ENCODE data around the gene FRYL.

DNA sequence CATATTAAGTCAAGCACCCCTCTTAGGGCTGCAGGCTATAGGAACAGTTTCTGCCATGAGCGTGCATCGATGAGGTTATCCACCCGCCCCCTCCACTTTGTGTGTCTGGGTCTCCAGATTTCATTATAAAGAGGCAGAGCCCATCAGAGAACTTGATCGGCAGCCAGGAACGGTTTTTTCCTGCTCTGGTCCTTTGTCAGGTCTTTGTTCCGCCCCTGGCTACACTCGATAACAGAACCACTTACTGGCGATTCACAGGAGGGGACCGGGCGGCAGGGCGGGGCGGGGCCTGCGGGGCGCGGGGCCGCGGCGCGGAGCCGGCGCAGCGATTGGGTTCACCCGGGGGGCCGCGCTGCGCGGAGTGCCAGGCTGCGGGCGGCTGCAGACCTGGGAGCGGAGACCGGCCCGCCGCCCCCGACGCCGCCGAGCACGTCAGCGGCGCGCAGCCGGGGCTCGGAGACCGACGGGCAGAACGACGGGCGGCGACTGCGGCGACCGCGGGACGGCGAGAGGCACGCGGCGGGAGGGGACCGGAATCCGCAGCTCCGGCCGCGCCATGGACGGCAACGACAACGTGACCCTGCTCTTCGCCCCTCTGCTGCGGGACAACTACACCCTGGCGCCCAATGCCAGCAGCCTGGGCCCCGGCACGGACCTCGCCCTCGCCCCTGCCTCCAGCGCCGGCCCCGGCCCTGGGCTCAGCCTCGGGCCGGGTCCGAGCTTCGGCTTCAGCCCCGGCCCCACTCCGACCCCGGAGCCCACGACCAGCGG lies 296.9 kb downstream of the FRYL start, which contains the start of gene SLC10A4:
- TF ChIP-seq GLMP (CRISPR knock-in tag; IDR thresholded peaks at IDR 0.05; ENCODE audit: borderline replicate concordance) (no peak), HNF4A (CRISPR knock-in tag; IDR thresholded peaks at IDR 0.05) (no peak), CTCF (CRISPR knock-in tag; IDR thresholded peaks at IDR 0.05) (no peak), FOXJ3 (CRISPR knock-in tag; IDR thresholded peaks at IDR 0.05; ENCODE audit: borderline replicate concordance) (no peak), MTERF4 (CRISPR knock-in tag; IDR thresholded peaks at IDR 0.05) (no peak), ELF4 (CRISPR knock-in tag; IDR thresholded peaks at IDR 0.05; ENCODE audit: borderline replicate concordance) (no peak), NBN (conservative IDR thresholded peaks at IDR 0.05) (no peak), IRF1 (CRISPR knock-in tag; IDR thresholded peaks at IDR 0.05; ENCODE audit: low read depth) (no peak), NCOR1 (IDR thresholded peaks at IDR 0.05; ENCODE audit: borderline replicate concordance, low read length) (no peak), TCF7 (IDR thresholded peaks at IDR 0.05; ENCODE audit: low read depth) (no peak)
- TF ChIP-seq, protein P1, sequence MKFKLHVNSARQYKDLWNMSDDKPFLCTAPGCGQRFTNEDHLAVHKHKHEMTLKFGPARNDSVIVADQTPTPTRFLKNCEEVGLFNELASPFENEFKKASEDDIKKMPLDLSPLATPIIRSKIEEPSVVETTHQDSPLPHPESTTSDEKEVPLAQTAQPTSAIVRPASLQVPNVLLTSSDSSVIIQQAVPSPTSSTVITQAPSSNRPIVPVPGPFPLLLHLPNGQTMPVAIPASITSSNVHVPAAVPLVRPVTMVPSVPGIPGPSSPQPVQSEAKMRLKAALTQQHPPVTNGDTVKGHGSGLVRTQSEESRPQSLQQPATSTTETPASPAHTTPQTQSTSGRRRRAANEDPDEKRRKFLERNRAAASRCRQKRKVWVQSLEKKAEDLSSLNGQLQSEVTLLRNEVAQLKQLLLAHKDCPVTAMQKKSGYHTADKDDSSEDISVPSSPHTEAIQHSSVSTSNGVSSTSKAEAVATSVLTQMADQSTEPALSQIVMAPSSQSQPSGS (CRISPR knock-in tag; IDR thresholded peaks at IDR 0.05), result no peak
- TF ChIP-seq, protein P2, sequence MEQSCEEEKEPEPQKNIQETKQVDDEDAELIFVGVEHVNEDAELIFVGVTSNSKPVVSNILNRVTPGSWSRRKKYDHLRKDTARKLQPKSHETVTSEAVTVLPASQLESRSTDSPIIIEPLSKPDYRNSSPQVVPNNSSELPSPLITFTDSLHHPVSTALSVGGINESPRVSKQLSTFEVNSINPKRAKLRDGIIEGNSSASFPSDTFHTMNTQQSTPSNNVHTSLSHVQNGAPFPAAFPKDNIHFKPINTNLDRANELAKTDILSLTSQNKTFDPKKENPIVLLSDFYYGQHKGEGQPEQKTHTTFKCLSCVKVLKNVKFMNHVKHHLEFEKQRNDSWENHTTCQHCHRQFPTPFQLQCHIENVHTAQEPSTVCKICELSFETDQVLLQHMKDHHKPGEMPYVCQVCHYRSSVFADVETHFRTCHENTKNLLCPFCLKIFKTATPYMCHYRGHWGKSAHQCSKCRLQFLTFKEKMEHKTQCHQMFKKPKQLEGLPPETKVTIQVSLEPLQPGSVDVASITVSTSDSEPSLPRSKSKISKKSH (CRISPR knock-in tag; IDR thresholded peaks at IDR 0.05; ENCODE audit: borderline replicate concordance), result no peak

Data from HepG2 (cell line).